Inflammatory macrophage (primary cell): ENCODE measurements around the gene NCR3LG1.

Source experiments
- DNase-seq, 2 donors: peaks; one replicate each; pipeline ENCODE4 v3.0.0-alpha.2; 2020 to 2022
- total RNA-seq, 18 experiments: gene quantifications; one replicate each; lab custom pipeline; 2026; ENCODE audit warnings: mixed read lengths in 6 of 18, inconsistent platforms in 2 of 18; lab: John Stamatoyannopoulos, UW

NCR3LG1 gene
- 31.4 to 193 (median 52.4) reads per million in 18 experiments for total RNA-seq

GRCh38 chr11:17351510-17352176, at the start of gene NCR3LG1:
Gene NCR3LG1, plus strand, starts transcription at chr11:17351800. Its CDS starts 170 bp downstream, at chr11:17351970.
- peak; percentile 70 to 83 for DNase-seq

GRCh38 chr11:17313349-17314231, 38.0 kb upstream of the NCR3LG1 start:
- DNase-seq, result no peak

- DNase-seq, result no peak
Observed at GRCh38 chr11:17314232-17314547, 37.4 kb upstream of the NCR3LG1 start.

DNA sequence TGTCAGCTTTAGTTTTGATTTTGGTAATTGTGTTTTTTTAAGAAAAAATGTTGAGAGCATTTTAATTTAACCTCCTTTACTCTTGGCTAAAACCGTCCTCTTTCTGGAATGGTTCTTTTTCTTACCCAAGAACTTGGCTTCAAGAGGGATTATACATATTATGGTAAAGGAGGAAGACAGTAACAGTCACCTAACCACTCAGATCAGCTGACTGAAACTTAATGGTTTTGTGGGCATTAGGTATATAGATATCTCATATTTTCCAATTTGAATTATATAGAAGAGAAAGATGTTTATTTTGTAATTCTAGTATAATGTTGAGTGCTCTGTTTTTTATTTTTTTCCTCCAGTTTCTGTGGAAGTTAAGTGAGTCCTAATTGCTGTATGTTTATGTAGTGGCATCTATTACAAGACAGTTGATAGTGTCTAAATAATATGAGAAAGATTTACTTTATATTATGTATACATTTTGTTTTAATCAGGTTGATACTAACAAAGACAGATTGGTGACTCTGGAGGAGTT, 36.6 kb upstream of the NCR3LG1 start:
- DNase-seq, result no peak

DNA sequence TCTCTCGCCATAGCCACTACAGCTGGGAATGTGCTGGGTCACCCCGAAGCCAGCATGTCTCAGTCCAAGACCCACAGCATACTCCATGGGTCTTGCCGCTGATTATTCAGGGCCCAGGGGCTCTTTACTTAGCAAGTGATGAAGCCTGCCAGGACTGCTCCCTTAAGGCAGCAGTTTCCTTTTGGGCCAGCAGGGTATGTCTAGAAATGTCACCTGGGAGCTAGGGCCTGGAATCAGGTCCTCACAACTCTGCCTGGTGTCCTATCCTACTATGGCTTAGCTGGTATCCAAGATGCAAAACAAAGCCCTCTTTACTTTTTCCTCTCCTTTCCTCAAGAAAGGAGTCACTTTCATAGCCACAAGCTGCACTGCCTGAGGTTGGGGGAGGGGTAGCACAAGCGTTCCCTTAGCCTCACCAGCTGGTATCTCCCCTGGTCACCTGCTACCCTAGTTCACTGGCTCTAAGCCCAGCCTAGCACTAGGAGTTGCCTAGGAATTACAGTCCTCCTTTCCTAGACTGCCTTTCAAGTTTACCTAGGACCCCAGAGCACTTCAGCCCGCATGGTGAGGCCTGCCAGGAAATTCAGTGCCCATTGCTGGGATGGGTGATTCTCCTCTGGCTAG, 22.6 kb upstream of the NCR3LG1 start:
- no peak for DNase-seq

GRCh38 chr11:17331669-17332068, 19.9 kb upstream of the NCR3LG1 start:
- DNase-seq, result no peak

- DNase-seq, result no peak
Observed at GRCh38 chr11:17333799-17334586, 17.6 kb upstream of the NCR3LG1 start.

GRCh38 chr11:17343257-17343656, 8.3 kb upstream of the NCR3LG1 start:
- DNase-seq, result no peak

DNA sequence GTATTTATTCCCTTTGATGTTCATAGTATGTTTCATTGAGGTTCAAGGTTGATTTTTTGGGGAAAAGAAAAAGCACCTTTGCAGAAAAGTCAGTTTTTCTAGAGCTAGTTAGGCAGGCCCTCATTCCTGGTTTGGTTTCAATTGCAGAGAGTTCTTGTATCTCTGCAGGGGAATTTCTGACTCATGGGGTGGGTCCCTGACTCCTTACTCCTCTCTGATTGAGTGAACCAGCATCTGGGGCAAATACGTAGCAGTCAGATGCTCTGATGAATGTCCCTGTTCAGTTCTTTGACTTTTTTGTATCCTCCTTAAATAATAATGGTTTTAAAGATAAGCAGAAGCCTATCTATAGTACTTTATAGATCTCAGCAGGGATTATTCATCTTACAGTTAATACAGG, 7.7 kb upstream of the NCR3LG1 start:
- no peak for DNase-seq

GRCh38 chr11:17347676-17348075, 3.9 kb upstream of the NCR3LG1 start:
- DNase-seq, result no peak

GRCh38 chr11:17350455-17351171, 987 bp upstream of the NCR3LG1 start:
- peak in 1 of 2 donors; percentile 27 for DNase-seq

GRCh38 chr11:17351172-17351509, 459 bp upstream of the NCR3LG1 start:
- DNase-seq, result no peak

GRCh38 chr11:17352950-17353820, 1.6 kb downstream of the NCR3LG1 start:
- DNase-seq, result peak; percentile 71 to 77

DNA sequence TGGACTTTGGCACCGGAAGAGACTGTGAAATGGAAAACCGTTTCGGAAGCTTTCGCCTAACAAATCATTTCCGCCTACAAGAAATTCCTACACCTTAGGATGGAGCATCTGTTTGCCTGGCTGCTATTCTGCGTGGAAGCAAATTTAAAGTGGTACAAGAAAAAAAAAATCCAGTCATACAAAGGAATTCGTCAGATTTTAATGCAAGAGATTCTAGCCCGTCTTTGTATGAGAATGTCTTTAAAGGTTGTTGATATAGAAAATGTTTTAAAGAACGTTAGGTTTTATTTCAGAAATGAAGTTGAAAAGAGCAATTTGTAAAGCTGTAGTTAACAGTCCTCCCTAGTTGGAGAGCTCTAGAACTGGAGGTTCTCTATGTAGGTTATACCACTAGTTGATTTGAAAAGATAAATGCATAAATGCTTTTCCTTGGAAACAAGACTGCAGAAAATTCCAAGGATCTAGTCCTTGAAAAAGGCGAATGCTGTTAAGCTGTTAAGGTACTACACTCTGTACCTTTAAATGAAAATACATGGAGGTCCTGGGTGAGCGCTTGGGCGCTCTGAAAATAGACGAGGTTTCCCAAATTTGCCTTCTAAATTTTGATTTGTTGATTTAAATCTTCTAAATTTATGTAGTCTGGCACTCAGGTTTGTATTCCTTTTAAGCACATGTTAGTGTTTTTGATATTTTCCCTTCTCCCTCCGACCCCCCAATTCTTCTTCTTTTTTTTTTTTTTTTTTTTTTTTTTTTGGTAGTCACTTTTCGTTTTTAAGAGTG, 2.4 kb downstream of the NCR3LG1 start:
- no peak for DNase-seq

DNA sequence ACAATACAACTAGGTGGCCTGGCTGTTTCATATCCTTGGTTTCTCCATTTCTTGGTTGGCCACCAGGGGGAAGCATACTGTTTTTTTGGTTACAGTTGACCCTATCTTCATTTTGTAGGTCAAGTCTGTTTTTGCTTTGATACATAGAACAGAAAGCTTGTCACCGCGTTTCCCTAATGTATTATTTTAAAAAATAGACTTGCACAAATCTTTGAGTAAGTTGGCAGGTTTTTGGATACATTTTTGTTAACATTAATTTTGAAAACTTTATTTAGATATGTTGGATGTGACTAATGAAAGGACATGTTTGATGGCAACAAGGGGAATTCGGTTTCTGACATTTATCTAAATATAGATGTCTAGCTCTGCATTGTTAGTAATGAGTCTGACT, 3.0 kb downstream of the NCR3LG1 start:
- DNase-seq, result peak; percentile 81 to 83

GRCh38 chr11:17366495-17366894, 14.9 kb downstream of the NCR3LG1 start:
- no peak for DNase-seq

GRCh38 chr11:17368551-17368950, 17.0 kb downstream of the NCR3LG1 start:
- DNase-seq, result no peak

- no peak for DNase-seq
Observed at GRCh38 chr11:17369094-17369493, 17.5 kb downstream of the NCR3LG1 start.

DNA sequence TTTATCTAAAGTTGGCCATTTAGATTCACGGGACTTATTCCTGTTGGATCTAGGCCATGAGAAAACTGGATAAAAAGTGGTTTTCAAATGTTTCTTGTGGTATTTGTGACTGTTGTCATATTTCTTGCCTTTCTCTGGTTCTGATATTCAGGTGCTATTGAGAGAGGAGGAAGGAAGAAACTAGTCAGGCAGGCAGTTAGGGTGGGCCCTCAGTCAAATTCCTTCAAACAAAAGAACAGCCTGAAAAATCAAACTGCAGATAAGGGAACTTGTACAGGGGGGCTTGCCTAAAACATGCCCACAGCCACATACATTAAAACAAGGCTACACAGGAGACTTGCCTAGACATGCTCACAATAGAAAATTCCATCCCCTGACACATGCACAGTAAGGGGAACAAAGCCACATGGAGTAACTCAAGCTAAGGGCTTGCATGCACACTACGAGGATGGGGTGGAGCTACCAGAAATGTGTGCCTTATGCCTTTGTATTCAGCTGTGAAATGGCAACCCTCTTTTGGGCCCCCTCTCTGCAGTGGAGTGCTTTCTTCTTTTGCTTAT, 18.2 kb downstream of the NCR3LG1 start:
- no peak for DNase-seq

DNA sequence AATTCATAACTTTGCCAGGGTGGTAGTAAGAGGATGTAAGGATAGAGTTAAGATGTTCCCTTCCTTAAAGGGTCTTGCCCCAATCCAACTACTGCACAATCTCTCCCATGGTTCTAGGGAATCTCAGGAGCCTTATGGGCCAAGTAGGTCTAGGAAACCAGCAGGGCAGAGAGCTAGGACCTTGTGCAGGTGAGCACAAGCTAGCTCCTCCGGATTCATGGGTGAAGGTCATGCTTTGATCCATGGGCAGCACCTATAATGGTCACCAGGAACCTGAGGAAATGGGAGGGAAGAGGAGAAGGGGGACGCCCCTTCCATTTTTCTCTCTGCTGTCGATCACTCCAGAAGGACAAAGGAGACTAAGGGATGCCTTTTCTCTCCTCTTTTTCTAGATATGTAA, 20.0 kb downstream of the NCR3LG1 start:
- DNase-seq, result no peak
